NOMO-1 treated with DMSO at 0.1 percent for 48 hours (cell line): Measurements from ENCODE around the gene PTPRN2.
"Not testable (repeated sequence)": the region's sequence is repeated elsewhere in the genome, so short reads cannot be mapped to it uniquely, and the experiment has no call there.

Experiments
- DNase-seq: peaks from one replicate; lab custom pipeline; 2025; ENCODE audit not compliant: unreplicated experiment; lab: John Stamatoyannopoulos, UW

The PTPRN2 gene

DNA sequence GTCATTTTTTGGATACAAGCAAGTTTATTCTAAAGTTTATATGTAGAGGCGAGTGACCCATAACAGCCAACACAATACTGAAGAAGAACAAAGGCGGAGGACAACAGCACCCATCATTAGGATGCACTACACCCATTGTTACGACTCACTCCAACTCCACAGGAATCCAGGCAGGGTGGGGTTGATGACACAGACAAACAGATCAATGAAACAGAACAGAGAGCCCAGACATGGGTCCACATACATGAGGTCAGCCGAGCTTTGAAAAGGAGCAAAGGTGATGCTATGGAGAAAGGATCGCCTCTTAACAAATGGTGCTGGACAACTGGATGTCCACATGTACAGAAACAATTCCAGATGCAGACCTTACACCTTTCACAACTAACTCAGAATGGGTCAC lies 426.4 kb downstream of the PTPRN2 start:
- DNase-seq = no peak

DNA sequence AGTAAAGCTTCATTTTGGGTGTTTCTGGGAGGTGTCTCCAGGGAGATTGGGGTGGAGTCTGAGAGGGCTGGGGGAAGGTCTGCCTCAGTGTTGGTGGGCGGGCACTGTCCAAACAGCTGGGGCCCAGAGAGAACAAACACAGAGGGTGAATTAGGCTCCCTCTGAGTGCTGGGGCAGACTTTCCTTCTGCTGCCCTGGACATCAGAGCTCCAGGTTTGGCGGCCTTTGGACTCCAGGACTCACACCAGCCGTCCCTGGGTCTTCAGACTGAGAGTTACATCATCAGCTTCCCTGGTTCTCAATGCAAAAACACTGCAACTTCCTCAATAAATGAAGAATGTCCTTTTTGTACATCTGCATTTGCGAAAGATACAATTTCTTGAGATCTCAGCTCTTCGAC lies 427.4 kb downstream of the PTPRN2 start:
- no peak for DNase-seq

DNA sequence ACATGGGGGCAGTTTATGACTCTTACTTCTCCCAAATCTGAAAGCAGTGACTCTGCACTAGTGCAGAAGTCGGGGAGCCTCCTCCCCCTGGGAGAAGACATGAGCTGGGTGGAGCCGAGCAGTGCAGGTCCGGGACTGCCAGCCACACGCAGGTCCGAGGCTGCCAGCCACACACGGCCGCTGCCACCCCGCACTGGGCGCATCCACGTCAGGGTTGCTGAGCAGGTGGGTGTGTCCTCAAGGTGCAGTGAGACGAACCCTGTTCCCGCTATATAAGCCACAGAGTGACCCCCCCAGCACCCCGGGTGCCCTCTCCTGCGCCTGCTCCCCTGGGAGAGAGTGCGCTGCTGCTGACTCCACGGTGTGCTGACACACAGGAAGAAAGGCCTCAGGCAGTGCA lies 430.2 kb downstream of the PTPRN2 start:
- DNase-seq = no peak

DNA sequence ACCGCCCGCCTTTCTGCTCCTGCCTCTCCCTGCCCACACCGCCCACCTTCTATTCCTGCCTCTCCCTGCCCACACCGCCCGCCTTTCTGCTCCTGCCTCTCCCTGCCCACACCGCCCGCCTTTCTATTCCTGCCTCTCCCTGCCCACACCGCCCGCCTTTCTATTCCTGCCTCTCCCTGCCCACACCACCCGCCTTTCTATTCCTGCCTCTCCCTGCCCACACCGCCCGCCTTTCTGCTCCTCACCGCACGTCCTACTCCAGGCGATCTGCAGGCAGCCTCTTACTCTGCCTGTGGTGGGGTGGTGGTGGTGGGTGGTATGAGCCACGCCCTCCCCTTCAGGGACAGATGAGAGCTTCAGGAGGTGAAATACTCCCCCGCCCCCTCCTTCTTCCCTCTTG lies 436.4 kb downstream of the PTPRN2 start:
- not testable (repeated sequence) for DNase-seq

DNA sequence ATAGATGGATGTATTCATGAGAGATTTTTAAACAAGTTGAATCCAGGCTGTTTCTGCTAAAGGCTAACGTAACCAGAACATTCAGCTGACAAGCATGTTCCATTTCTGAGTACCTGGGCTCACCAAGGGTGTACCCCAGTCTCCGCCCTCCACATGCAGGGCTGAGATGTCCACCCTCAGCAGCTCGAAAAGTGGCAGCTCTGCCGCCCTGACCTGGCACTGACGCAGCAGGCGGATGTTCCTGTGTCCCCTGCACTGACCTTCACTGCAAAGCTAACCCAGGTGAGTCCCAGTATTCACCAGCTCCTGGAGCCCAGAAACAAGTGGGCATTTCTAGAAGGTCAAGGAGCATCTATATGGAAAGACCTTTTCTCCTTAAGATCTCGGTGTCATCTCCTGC lies 437.4 kb downstream of the PTPRN2 start:
- no peak for DNase-seq

DNA sequence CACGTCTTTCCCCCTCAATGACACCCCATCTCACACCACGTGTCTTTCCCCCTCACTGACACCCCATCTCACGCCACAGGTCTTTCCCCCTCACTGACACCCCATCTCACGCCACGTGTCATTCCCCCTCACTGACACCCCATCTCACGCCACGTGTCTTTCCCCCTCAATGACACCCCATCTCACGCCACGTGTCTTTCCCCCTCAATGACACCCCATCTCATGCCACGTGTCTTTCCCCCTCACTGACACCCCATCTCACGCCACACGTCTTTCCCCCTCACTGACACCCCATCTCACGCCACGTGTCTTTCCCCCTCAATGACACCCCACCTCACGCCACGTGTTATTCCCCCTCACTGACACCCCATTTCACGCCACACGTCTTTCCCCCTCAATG lies 440.2 kb downstream of the PTPRN2 start:
- not testable (repeated sequence) for DNase-seq

DNA sequence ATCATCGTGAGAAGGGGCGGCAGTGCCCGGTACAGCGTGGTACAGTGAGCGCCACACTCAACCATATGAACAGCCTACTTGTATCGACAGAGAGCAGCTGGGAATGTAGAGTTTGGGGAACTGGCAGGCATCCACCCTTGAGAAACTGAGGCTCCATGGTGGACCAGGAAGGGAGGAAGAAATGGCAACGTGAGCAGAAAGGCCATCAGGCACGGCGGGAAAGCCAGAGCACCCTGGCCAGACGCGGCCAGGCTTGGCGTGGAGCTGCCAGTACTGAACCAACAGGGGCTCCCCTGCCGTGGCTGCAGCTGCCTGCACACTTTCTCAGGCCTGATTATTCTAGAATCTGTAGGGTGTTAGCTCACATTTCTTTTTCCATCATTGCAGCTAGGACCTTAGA lies 442.3 kb downstream of the PTPRN2 start:
- no peak for DNase-seq

DNA sequence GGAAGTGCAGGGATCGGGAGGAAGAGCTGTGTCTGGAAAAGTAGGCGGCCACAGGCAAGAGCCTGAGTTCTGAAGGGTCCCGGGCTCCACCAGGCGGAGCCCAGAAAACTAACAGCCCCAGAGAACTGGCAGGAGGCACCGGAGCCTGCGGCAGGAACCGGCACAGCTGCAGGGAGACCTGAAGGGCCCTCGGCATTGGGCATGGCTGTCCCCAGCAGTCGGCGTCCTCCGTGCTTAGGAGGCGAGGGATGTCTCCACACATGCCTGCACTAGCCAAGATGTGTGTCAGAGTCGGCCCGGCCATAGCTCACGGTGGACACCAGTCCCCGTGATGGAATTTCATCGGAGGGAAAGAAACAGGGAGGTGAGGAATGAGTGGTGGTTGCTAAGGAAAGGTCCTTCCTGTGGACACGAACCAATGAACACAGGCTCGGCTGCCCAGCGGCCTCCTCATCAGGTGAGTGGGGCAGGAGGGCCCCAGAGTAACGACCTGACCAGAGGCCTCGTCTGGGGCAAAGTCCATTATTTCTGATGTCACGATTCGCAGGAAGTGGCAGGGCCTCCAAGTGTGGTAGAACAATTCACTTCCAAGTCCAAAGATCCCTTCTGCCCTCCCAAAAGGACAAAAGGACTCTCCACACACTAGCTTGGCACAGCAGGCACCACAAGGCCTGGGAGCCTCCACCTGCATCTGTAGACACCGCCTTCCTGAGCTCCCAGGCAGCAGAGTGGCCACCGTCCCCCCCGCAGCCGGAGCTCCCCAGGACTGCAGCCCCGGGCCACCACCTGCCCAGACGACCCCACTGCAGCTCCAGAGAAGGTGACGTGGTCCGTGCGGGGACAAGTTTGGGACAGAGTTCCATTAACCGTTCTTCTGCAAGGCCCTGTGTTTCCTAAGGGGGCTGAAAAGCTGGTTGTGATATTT lies 444.2 kb downstream of the PTPRN2 start:
- DNase-seq = no peak

DNA sequence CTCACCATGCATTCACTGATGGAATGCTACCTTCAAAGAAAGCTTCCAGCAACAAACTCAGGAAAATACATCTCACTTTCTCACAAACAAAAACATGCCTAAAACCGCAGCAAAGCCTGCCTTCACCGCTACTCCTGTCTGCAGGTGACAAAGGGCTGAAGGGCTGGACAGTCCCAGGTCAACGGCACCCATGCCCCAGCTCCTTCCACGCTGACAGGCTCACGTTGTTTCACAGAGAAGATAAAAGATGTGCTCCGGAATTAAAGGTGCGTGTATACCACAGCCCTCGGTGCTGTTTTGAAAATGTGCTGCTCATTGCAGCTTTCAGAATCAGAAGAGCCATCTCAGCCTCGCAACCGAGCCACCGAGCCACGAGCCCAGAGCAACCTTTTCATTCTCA lies 445.0 kb downstream of the PTPRN2 start:
- no peak for DNase-seq

DNA sequence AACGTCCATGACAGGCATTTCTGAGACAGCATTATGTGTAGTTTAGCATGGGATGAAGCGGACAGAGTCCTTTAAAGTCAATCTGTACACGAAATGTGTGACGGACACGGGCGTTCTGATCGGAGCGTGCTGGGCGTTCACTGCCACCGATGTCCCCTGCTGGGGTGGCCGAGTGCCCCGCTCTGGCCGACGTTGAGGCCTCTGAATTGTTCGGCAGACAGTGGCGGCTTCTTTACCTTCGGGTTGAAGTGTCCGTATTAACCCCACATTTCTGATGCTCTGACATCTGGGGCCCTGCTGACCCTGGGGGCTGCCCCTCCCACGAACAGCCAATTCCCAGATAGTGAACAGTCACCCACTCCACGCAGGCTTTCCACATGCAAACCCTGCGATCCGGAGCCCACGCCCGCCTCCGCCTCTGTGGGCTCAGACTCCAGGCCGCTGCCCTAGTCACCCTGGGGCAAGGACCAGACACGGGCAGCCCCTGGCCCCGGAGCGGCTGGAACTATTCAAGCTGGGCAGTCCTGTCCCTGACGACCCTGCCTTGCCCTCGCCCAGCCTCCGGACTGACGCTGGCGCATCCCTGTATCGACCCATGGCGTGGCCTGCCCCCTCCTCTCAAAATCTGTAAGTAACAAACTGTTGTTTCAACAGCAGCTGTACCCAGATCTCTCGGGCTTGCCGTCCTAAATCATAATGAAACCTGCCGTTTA lies 445.7 kb downstream of the PTPRN2 start:
- DNase-seq = no peak

DNA sequence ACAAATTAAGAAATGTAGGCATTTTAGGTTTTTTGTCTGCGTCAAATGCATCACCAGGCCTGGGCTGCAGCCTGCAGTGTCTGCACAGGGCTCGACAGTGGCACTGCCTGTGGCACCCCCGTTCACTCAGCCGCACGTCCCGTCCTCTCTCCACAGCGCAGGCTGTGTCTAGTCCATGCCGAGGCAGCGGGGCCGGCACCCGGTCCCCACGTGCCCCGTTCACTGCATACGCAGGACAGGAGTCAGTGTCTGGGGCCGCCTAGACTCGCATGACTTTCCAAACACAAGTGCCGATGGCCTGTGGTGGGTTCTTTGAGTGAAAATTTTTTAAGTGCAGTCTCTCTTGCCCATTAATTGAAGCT lies 446.4 kb downstream of the PTPRN2 start:
- no peak for DNase-seq

DNA sequence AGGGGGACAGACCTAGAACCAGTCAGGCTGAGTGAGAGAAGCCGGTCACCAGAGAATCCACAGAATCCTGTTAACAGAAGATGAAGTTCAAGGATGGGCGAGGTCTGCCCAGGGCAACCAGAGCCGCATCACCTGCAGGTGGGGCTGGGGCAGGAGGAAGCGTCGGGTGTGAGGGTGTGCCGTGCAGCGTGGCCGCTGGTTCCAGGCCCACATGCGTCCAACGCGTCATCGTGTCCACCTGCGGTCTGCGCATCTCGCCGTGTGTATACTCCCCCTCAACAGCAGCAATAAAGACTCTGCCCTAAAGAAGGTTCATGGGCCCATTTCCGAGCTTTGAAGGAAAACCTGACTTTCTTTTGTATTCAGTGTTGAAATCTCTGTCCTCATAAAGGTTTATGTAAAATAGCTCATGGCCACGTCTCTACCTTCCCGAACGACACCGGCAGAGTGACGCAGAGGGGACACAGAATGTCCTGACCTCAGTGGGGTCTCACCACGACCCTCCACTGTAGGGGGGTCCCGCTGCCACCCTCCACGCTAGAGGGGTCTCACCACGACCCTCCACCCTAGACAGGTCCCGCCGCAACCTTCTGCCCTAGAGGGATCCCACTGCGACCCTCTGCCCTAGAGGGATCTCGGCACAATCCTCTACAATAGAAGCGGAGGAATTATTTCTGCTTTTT lies 446.9 kb downstream of the PTPRN2 start:
- no peak for DNase-seq

DNA sequence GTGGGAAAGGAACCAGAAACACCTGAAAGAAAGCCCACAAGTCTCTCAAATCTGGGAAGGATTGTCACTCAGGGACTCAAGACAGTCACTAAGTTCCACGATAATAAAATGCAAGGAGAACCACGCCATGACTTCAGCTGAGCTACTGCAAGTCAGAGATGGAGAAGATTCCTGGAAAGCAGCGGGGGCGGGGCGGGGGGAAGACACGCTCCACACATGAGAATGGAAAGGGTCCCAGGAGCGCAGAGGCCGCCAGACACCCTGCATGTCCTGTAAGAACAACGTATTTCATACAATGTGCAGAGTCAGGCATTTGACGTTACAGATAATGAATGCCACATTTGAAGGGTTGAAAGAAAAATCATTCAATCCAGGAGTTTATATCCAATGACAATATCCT lies 448.1 kb downstream of the PTPRN2 start:
- no peak for DNase-seq

DNA sequence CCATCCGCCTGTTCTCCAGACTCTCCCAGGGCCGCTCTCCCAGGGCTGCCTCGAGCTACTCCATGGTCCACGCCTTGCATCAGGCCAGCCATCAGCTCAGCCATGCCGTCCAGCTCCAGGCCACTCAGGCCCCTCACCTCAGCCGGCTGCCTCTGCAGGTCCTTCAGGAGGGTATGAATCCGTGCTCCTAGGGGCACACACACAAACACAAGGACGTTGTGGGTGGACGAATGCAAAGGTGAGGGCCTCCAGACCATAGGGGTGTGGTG lies 449.4 kb downstream of the PTPRN2 start:
- no peak for DNase-seq

DNA sequence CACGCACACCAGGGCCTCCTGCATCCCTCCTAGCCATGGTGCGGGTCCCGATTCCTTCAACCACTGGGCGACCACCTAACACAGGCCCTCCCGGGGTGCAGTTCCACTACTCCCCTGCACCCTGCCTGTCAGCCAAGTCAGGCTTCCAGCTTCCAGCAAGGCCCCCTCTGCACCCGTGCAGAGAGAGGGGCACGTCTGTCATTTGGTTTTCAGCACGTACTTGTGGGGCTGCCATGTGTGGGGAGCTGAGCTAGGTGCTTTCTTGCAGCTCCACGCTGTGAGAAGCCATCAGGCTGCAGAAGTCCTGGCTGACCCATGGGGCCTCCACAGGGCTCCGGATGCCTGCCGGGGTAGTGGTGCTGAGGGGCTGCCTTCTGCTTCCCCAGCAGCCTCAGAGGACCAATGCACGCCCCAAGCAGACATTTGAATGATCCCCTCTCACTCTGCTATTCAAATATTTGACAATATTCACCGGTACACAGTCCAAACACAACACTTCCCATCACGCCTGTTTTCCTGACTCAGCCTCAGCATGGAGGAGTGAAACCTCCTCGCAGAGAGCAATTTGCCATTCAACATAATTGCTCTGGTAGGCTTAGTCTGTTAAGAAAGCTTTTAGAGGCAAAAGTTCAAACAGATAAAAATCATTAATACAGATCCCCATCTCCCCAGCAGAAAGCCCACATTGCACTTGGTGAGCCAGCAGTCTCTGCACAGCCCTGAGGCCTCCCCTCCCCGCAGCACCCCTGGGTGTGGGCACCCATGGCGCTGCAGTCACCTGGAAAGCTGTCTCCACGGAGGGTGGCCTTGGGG lies 449.9 kb downstream of the PTPRN2 start:
- DNase-seq = no peak

DNA sequence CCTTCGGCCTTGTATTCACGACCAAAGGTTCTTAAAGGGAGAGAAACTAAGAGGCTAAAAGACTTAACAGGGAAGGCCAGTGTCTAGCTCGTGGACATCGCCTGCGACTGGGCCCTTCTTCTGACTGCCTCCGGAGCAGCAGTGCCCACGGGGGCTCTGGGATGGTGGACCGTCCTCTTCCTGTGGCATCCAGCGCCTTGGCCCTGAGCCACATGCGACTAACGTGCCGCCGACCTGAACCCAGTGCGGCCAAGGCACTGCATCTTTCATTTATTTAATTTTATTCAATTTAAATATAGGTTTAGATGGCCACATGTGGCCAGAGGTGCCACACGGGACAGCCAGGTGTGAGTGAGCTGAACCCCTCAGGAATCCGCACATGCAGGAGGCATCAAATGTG lies 451.7 kb downstream of the PTPRN2 start:
- DNase-seq = no peak

DNA sequence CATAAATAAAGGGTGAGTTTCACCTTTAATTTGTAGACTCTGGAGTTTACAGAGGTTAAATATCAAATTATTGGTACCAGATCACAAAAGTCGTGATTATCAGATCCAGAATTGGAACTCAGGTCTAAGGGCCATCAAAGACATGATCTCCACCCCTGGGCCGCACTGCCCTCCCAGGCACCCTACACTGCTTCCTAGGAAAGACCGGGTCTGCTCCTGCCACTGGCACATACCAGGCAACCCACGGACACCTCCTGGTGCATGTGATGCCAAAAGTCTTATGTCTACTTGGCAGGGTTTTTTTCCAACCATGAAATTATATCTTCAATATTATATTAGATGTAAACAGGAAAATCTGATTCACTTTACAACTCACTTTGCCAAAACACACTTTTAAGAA lies 452.8 kb downstream of the PTPRN2 start:
- no peak for DNase-seq

DNA sequence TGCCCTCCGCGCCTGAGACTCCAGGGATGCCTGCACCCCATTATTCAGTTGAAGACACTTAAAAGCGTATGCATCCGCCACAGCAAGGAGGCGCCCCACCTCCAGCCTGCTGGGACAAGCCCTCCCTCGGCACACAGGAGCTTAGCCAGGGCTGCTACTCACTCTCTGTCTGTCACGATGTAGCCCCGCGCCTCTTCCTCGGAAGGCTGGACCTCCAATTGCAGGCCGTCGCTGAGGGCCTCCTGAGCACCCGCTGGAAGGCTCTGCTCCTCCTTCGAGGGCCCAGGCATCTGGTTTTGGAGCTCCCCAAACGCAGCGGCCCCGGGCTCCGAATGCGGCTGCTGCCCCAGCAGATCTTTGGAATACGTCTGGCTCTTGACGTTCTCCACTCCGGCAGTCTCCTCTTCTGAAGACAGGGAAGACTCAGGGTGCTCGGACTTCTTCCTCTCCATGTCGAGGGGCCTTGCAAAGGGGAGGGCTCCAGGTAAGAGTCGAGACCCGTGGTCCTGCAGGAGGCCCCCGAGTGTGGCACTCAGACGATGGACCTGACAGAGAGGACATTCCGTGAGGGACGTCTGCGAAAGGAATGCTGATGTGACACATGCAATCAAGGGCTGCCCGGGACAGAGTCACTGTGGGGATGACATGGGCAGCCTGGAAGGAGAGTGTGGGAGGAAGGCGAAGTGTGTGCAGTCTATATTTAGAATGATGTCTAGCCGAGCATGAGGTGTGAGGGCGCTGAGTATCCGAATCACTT lies 453.9 kb downstream of the PTPRN2 start:
- no peak for DNase-seq

DNA sequence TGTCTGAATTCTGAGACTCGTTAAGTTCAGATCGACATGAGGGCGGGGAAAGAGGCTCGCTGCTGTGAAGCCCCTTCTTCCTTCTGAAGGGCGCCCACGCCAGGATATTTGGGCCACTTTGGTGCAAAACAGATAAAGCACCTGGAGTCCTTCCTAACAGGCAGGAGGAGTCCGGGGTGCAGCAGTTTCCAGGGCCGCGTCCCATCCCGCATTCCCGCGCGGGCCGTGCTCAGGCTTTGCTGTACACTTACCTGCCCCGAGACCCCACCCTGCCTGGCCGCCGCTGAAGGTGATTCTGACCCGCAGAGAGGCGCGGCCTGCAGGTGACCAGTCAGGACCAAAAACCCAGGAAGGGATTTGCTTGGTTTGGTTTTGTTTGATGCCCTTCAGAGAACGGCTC lies 454.6 kb downstream of the PTPRN2 start:
- no peak for DNase-seq

DNA sequence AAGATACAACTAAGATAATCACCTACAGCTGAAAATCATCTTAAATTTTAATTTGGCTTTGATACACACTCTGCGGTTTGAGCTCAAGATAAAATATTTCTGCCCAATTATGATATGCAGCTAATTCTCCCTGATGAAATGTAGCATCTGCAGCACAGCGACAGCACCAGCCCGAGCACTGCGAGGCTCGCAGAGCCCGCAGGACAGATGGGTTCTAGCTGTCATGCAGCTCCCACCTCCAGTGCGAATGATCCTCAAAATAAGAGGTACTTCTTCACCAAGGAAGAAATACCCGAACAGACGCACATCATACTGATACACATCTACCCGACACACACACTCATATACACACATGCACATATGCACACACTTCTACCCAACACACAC lies 457.6 kb downstream of the PTPRN2 start:
- no peak for DNase-seq
